B cell (primary cell): ENCODE data around the gene ABCC1.
"Not testable (repeated sequence)": the region's sequence is repeated elsewhere in the genome, so short reads cannot be mapped to it uniquely, and the experiment has no call there.

Experiments
- EZH2 ChIP-seq: IDR thresholded peaks from 2 replicates; pipeline ENCODE4 v1.6.1; 2012; ENCODE audit warnings: borderline replicate concordance, low read depth, mild to moderate bottlenecking, moderate library complexity, low read length; ENCODE audit not compliant: insufficient read depth, poor library complexity, severe bottlenecking
- TF ChIP-seq, protein P1 (sequence below): fragments of 200-600 bp; IDR thresholded peaks from one replicate; pipeline ENCODE4 v1.8.0; 2022; ENCODE audit warnings: antibody characterized with exemption, mild to moderate bottlenecking

DNA sequence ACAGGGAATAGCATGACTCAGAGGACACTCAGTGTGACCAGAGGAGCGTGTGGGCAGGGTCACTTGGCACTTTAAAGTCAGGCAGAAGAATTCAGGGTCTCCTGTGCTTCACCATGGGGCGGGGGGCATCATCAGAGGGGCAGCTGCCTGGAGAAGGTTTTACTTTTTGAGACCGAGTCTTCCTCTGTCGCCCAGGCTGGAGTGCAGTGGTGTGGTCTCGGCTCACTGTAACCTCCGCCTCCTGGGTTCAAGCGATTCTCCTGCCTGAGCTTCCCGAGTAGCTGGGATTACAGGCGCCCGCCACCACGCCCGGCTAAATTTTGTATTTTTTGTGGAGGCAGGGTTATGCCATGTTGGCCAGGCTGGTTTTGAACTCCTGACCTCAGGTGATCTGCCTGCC, 241.6 kb downstream of the ABCC1 start:
- TF ChIP-seq, protein P1, sequence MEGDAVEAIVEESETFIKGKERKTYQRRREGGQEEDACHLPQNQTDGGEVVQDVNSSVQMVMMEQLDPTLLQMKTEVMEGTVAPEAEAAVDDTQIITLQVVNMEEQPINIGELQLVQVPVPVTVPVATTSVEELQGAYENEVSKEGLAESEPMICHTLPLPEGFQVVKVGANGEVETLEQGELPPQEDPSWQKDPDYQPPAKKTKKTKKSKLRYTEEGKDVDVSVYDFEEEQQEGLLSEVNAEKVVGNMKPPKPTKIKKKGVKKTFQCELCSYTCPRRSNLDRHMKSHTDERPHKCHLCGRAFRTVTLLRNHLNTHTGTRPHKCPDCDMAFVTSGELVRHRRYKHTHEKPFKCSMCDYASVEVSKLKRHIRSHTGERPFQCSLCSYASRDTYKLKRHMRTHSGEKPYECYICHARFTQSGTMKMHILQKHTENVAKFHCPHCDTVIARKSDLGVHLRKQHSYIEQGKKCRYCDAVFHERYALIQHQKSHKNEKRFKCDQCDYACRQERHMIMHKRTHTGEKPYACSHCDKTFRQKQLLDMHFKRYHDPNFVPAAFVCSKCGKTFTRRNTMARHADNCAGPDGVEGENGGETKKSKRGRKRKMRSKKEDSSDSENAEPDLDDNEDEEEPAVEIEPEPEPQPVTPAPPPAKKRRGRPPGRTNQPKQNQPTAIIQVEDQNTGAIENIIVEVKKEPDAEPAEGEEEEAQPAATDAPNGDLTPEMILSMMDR, result not testable (repeated sequence)
- TF ChIP-seq EZH2, result not testable (repeated sequence)
